NB4 (cell line): ENCODE data around the gene PBRM1.

Experiments
- CTCF ChIP-seq: IDR thresholded peaks from one replicate; pipeline ENCODE4 v1.5.1; 2012; ENCODE audit warnings: low read depth, low read length
- MAX ChIP-seq: IDR thresholded peaks from 2 replicates; pipeline ENCODE4 v1.6.1; 2011; ENCODE audit warnings: low read depth, low read length
- MYC ChIP-seq: IDR thresholded peaks from 2 replicates; pipeline ENCODE4 v1.6.1; 2011; ENCODE audit warnings: low read depth, low read length
- POLR2A ChIP-seq: IDR thresholded peaks from 2 replicates; pipeline ENCODE4 v1.6.1; 2011; ENCODE audit warnings: mild to moderate bottlenecking; ENCODE audit not compliant: insufficient read length; ENCODE audit errors: extremely low read depth

DNA sequence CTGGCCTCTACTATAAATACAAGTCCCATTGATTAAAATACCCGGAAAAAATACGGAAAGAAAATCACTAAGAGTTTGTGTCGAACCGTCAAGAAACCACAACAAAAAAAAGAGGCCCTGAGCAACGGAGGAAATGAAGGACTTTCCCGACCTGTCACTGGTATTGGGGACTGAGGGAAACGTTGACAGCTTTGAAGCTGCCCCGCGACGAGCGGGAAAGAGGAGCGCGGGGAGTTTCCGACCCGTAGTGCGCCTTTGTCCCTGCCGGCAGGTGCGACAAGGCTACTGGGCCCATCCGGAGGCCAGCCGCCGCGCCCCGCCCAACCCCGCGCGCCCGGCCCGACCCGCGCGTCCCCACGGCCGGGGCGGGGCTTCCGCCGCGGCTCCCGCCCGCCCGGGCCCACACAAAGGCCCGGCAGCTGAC is 416 bp downstream of the PBRM1 start:
- TF ChIP-seq POLR2A (no peak), CTCF (no peak), MAX (no peak), MYC (no peak)
